Measurements from ENCODE around the gene ORC2. TPM values are rescaled to one million over a fixed set of nuclear protein-coding genes. Genes with fewer than 3 reads are reported as not detected.

Gene ORC2
- total RNA-seq, 1 donor from 2014 or later: 21.8 TPM

DNA sequence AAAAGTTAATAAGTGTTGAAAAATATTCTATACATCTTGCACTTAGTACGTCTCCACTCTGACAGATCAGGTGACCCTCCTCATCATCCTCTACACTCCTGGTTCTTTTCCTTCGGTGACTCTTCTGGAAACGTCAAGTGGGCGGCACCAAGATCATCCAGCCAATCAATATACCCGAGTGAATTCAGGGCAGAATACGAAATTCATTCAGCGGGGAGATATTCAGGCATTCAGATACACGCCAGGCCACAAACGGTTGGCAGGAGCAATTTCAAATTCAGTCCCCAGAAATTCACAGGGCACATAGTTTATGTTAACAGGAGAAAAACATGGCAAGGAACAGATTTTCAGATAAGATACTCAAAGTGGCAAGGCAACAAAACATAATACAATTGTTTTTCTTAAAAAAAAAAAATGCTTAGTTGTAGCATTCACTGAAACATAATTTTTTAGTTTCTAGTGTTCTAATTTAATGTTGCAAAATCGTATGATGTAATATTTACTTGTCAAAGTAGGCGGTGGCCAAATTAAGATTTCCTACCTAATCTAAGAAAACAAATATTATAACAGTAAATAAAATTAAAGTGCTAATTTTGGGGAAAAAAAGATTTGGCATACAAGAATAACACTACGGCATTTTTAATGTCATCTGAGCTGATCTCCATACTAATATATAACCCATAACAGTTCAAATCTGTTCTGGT is 103.2 kb downstream of the ORC2 start:
- ATAC-seq: no peak

Other genes with a start within 250 kb of the ORC2 start
- gene BZW1, start 151.8 kb downstream of the ORC2 start, total RNA-seq: 268 TPM
- gene CLK1, start 99.0 kb downstream of the ORC2 start, total RNA-seq: 51.1 TPM
- 22.3 TPM for gene PPIL3, start 74.6 kb downstream of the ORC2 start, total RNA-seq
- gene NIF3L1, start 74.3 kb downstream of the ORC2 start, total RNA-seq: 23.2 TPM
- 16.7 TPM for gene HYCC2, start 108.0 kb upstream of the ORC2 start, total RNA-seq
- 96.0 TPM for gene NDUFB3, start 108.3 kb upstream of the ORC2 start, total RNA-seq
- 79.0 TPM for gene CFLAR, start 152.5 kb upstream of the ORC2 start, total RNA-seq
- 11.2 TPM for gene CASP10, start 219.5 kb upstream of the ORC2 start, total RNA-seq